H1 (cell line): Measurements from ENCODE around the gene TMEM97. TPM values are rescaled to one million over a fixed set of nuclear protein-coding genes. Genes with fewer than 3 reads are reported as not detected.

Experiments used
- CTCF ChIA-PET: fragments of 300-600 bp; sonication (Branson Sonifier 250); formaldehyde crosslinking; loops from one replicate; lab custom pipeline; 2021; ENCODE audit not compliant: partially characterized antibody; lab: Charles Lee
- POLR2A ChIA-PET: fragments of 300-600 bp; sonication (Branson Sonifier 250); formaldehyde crosslinking; loops from one replicate; lab custom pipeline; 2021; ENCODE audit warnings: inconsistent platforms; ENCODE audit not compliant: partially characterized antibody; lab: Charles Lee
- DNase-seq, 2 experiments: peaks; one replicate each; pipeline versions ENCODE4 v3.0.0 to v3.0.0-alpha.2; 2010 to 2022; ENCODE audit warnings: low spot score in 2 of 2, low read depth in 1 of 2, mixed read lengths in 1 of 2
- FAIRE-seq: peaks from 2 replicates; lab custom pipeline; 2011; peaks lifted over from hg19 to GRCh38; lab: Jason Lieb, UNC
- H2AFZ ChIP-seq: 2 replicates; pipeline ENCODE4 v1.8.1; 2012; ENCODE audit warnings: low read length, inconsistent platforms
- H2AK5ac ChIP-seq: 2 replicates; pipeline ENCODE4 v1.6.1; 2013; ENCODE audit warnings: low read depth, low read length
- H2BK120ac ChIP-seq: replicated peaks from 2 replicates; pipeline ENCODE3; 2013; ENCODE audit warnings: low read depth, low read length, inconsistent platforms
- H2BK12ac ChIP-seq: 2 replicates; pipeline ENCODE4 v1.6.1; 2013; ENCODE audit warnings: low read depth, low read length
- H2BK15ac ChIP-seq: 2 replicates; pipeline ENCODE4 v1.6.1; 2013; ENCODE audit warnings: low read length
- H2BK20ac ChIP-seq: 2 replicates; pipeline ENCODE4 v1.6.1; 2013; ENCODE audit warnings: low read length
- H2BK5ac ChIP-seq: 2 replicates; pipeline ENCODE4 v1.6.1; 2013; ENCODE audit warnings: low read depth, low read length
- H3K14ac ChIP-seq: 2 replicates; pipeline ENCODE4 v1.6.1; 2013; ENCODE audit warnings: inconsistent platforms; ENCODE audit not compliant: insufficient read length
- H3K18ac ChIP-seq: 2 replicates; pipeline ENCODE4 v1.6.1; 2013; ENCODE audit warnings: low read length; ENCODE audit errors: extremely low read depth
- H3K23ac ChIP-seq: 2 replicates; pipeline ENCODE4 v1.6.1; 2013; ENCODE audit warnings: inconsistent platforms; ENCODE audit not compliant: insufficient read length
- H3K23me2 ChIP-seq: 2 replicates; pipeline ENCODE4 v1.6.1; 2013; ENCODE audit warnings: low read depth, low read length
- H3K27ac ChIP-seq: 2 replicates; pipeline ENCODE4 v1.6.1; 2011; ENCODE audit warnings: low read depth, low read length, inconsistent platforms
- H3K27me3 ChIP-seq, 4 experiments: replicated peaks in 1 of 4; 1 replicate in 1 of 4; 2 replicates in 3 of 4; pipeline versions ENCODE4 v1.6.1 to v1.8.1; 2011 to 2013; ENCODE audit warnings: low read length in 3 of 4, mild to moderate bottlenecking in 3 of 4, inconsistent platforms in 2 of 4, mixed read lengths in 2 of 4, moderate library complexity in 1 of 4; ENCODE audit not compliant: control insufficient read depth in 3 of 4, insufficient read depth in 3 of 4; ENCODE audit errors: extremely low read depth in 1 of 4
- H3K36me3 ChIP-seq, 4 experiments: 2 replicates each; pipeline versions ENCODE4 v1.6.1 to v1.8.1; 2011 to 2013; ENCODE audit warnings: mild to moderate bottlenecking in 4 of 4, low read length in 3 of 4, moderate library complexity in 2 of 4, control low read depth in 1 of 4, inconsistent platforms in 1 of 4; ENCODE audit not compliant: insufficient read depth in 4 of 4, control insufficient read depth in 2 of 4
- H3K4ac ChIP-seq: replicated peaks from 2 replicates; pipeline ENCODE3; 2013; ENCODE audit warnings: low read length, low read depth, mixed read lengths, inconsistent platforms; ENCODE audit not compliant: insufficient read length
- H3K4me1 ChIP-seq, 4 experiments: replicated peaks in 1 of 4; 1 replicate in 1 of 4; 2 replicates in 3 of 4; pipeline versions ENCODE4 v1.6.1 to v1.8.1; 2011 to 2013; ENCODE audit warnings: low read length in 3 of 4, inconsistent platforms in 2 of 4, mixed read lengths in 1 of 4; ENCODE audit not compliant: insufficient read depth in 4 of 4, control insufficient read depth in 3 of 4
- H3K4me2 ChIP-seq, 2 experiments: 2 replicates each; pipeline versions ENCODE4 v1.6.1 to v1.8.1; 2011 to 2013; ENCODE audit warnings: low read depth in 2 of 2, low read length in 2 of 2, control low read depth in 1 of 2, inconsistent platforms in 1 of 2, mild to moderate bottlenecking in 1 of 2; ENCODE audit not compliant: insufficient read depth in 1 of 2
- H3K4me3 ChIP-seq, 4 experiments: fragments of 200-600, 300-600 bp in 1 of 4; sonication (generic), shearing (Covaris generic), sonication (Bioruptor Twin) in 1 of 4; 2 replicates each; pipeline versions ENCODE4 v1.5.1 to v1.8.1; 2011 to 2016; ENCODE audit warnings: low read length in 4 of 4, low read depth in 3 of 4, control low read depth in 2 of 4, inconsistent platforms in 2 of 4, mild to moderate bottlenecking in 2 of 4, mixed read lengths in 1 of 4, moderate library complexity in 1 of 4; ENCODE audit not compliant: insufficient read depth in 2 of 4; ENCODE audit errors: extremely low read depth in 1 of 4
- H3K56ac ChIP-seq: replicated peaks from 2 replicates; pipeline ENCODE3; 2013; ENCODE audit warnings: low read depth, mild to moderate bottlenecking, mixed read lengths, low read length, inconsistent platforms; ENCODE audit not compliant: insufficient read length
- H3K79me1 ChIP-seq: 2 replicates; pipeline ENCODE4 v1.6.1; 2013; ENCODE audit warnings: low read depth, low read length, control low read depth
- H3K79me2 ChIP-seq, 2 experiments: 2 replicates each; pipeline versions ENCODE4 v1.6.1 to v1.8.1; 2012 to 2013; ENCODE audit warnings: low read length in 2 of 2, mild to moderate bottlenecking in 2 of 2, inconsistent platforms in 1 of 2; ENCODE audit not compliant: insufficient read depth in 2 of 2, control insufficient read depth in 1 of 2
- H3K9ac ChIP-seq, 4 experiments: replicated peaks in 1 of 4; 1 replicate in 1 of 4; 2 replicates in 3 of 4; pipeline versions ENCODE4 v1.6.1 to v1.8.1; 2011 to 2013; ENCODE audit warnings: low read depth in 3 of 4, low read length in 3 of 4, control low read depth in 2 of 4, mild to moderate bottlenecking in 2 of 4, moderate library complexity in 2 of 4, inconsistent platforms in 1 of 4; ENCODE audit errors: extremely low read depth in 1 of 4
- H3K9me3 ChIP-seq, 2 experiments: 2 replicates each; pipeline versions ENCODE4 v1.6.1 to v1.8.1; 2012 to 2013; ENCODE audit warnings: mild to moderate bottlenecking in 2 of 2, moderate library complexity in 2 of 2, control low read depth in 1 of 2, inconsistent platforms in 1 of 2, low read depth in 1 of 2, low read length in 1 of 2, mixed read lengths in 1 of 2; ENCODE audit not compliant: insufficient read depth in 2 of 2
- H4K20me1 ChIP-seq, 2 experiments: replicated peaks in 1 of 2; 2 replicates each; pipeline versions ENCODE3 to v1.8.1; 2011 to 2013; ENCODE audit warnings: inconsistent platforms in 2 of 2, low read length in 2 of 2, mild to moderate bottlenecking in 1 of 2; ENCODE audit not compliant: insufficient read depth in 2 of 2, control insufficient read depth in 1 of 2
- H4K5ac ChIP-seq: 2 replicates; pipeline ENCODE4 v1.6.1; 2013; ENCODE audit warnings: low read length, low read depth, mixed read lengths, inconsistent platforms; ENCODE audit not compliant: insufficient read length
- H4K8ac ChIP-seq: 2 replicates; pipeline ENCODE4 v1.8.0; 2013; ENCODE audit warnings: mild to moderate bottlenecking, moderate library complexity, low read length, inconsistent platforms; ENCODE audit not compliant: insufficient read depth; ENCODE audit errors: extremely low read depth
- H4K91ac ChIP-seq: replicated peaks from 2 replicates; pipeline ENCODE3; 2013; ENCODE audit warnings: low read length, mixed read lengths, inconsistent platforms; ENCODE audit not compliant: insufficient read length
- ATF3 ChIP-seq: IDR thresholded peaks from 2 replicates; pipeline ENCODE4 v1.6.1; 2011; ENCODE audit warnings: low read depth, mild to moderate bottlenecking, low read length; ENCODE audit not compliant: insufficient read depth
- CBX8 ChIP-seq: fragments of 300-800, 300-1000 bp; sonication (generic); IDR thresholded peaks from 2 replicates; pipeline ENCODE4 v1.7.1; 2016; ENCODE audit warnings: low read depth, low read length, borderline replicate concordance
- CEBPB ChIP-seq: IDR thresholded peaks from 2 replicates; pipeline ENCODE4 v1.6.1; 2012; ENCODE audit warnings: low read depth, low read length
- EZH2 ChIP-seq: fragments of 200-600 bp; sonication (generic); IDR thresholded peaks from 2 replicates; pipeline ENCODE4 v1.7.1; 2012; ENCODE audit warnings: low read depth, mild to moderate bottlenecking, moderate library complexity, low read length, inconsistent platforms; ENCODE audit not compliant: severe bottlenecking
- GABPA ChIP-seq: IDR thresholded peaks from 2 replicates; pipeline ENCODE4 v1.6.1; 2011; ENCODE audit warnings: mild to moderate bottlenecking, low read length, moderate library complexity, borderline replicate concordance; ENCODE audit not compliant: insufficient read depth
- MAFK ChIP-seq: IDR thresholded peaks from 2 replicates; pipeline ENCODE4 v1.6.1; 2012; ENCODE audit warnings: low read depth, mild to moderate bottlenecking, improper control_type of control experiment, low read length
- MAX ChIP-seq: IDR thresholded peaks from 2 replicates; pipeline ENCODE4 v1.6.1; 2012; ENCODE audit warnings: inconsistent platforms
- POLR2AphosphoS5 ChIP-seq: IDR thresholded peaks from 2 replicates; pipeline ENCODE4 v1.6.1; 2011; ENCODE audit warnings: low read depth, low read length
- RAD21 ChIP-seq, 2 experiments: IDR thresholded peaks in 1 of 2; conservative IDR thresholded peaks in 1 of 2; 2 replicates each; pipeline ENCODE4 v1.6.1; 2011; ENCODE audit warnings: low read depth in 2 of 2, low read length in 2 of 2, improper control_type of control experiment in 1 of 2, inconsistent platforms in 1 of 2, mild to moderate bottlenecking in 1 of 2, moderate library complexity in 1 of 2
- TBP ChIP-seq: IDR thresholded peaks from 2 replicates; pipeline ENCODE4 v1.6.1; 2011; ENCODE audit warnings: low read depth, low read length, improper control_type of control experiment
- WGBS, 2 experiments: shearing (Covaris generic) in 1 of 2; methylation state at CpG; one replicate each; pipeline versions ENCODE4 v1.1.6 to v1.1.7; 2013 to 2015; ENCODE audit warnings: low lambda C conversion rate in 2 of 2, mixed read lengths in 2 of 2, inconsistent platforms in 1 of 2, low coverage in 1 of 2, missing lambda C conversion rate in 1 of 2; ENCODE audit not compliant: insufficient replicate concordance in 2 of 2, insufficient coverage in 1 of 2, insufficient read length in 1 of 2; ENCODE audit errors: extremely low coverage in 1 of 2, missing lambda C conversion rate in 1 of 2; 5-methylcytosine and 5-hydroxymethylcytosine counted together
- polyA plus RNA-seq, 7 experiments: library from polyadenylated mRNA; depleted of rRNA in 3 of 7; stranded (reverse) in 5 of 7; unstranded in 2 of 7; fragments of >200 nt in 5 of 7; fragments of 200-250 nt in 2 of 7; gene quantifications; 1 replicate in 5 of 7; 2 replicates in 1 of 7; 4 replicates in 1 of 7; pipeline versions ENCODE4 v1.2.1 to v1.2.3, GENCODE V29; 2011 to 2013; ENCODE audit warnings: missing spikeins in 2 of 7, mixed read lengths in 2 of 7
- total RNA-seq: library from RNA; stranded (reverse); fragmentation: NEBNext Ultra II Directional; extraction: Animal tissue kit (Norgen Biotek cat#: 25700); gene quantifications from 2 replicates; pipeline ENCODE4 v1.2.1, GENCODE V29; 2021

The TMEM97 gene
- total and polyA plus RNA-seq, 2 of the 8 experiments (the other 6 are each of a cell fraction or from before 2014, with no cell fraction given) = 126 to 130 TPM

- no peak overlapping the region for H2BK120ac ChIP-seq
- H2BK20ac ChIP-seq = no peak overlapping the region
- H4K5ac ChIP-seq = no peak overlapping the region
- FAIRE-seq = no peak
- TF ChIP-seq MAX = no peak
- TF ChIP-seq ATF3 = no peak
- TF ChIP-seq TBP = no peak
- no peak for TF ChIP-seq EZH2
- no peak for TF ChIP-seq CEBPB
- TF ChIP-seq GABPA = no peak
- no peak for TF ChIP-seq MAFK
- TF ChIP-seq POLR2AphosphoS5 = no peak
- TF ChIP-seq RAD21 (IDR thresholded peaks at IDR 0.05 in 1 of 2, conservative IDR thresholded peaks at IDR 0.05 in 1 of 2; ENCODE audit: low read depth in 2 of 2, low read length in 2 of 2) = no peak
- no peak for TF ChIP-seq CBX8
- H4K20me1 ChIP-seq = peaks cover 11 to 17% of the 10 kb centered on the region in 2 experiments
- H2AFZ ChIP-seq = no peak overlapping the region
- no peak overlapping the region for H3K18ac ChIP-seq
- H2BK5ac ChIP-seq = no peak overlapping the region; the same call in 1 of the 2 replicates
- no peak overlapping the region for H3K56ac ChIP-seq
- no peaks in the 10 kb centered on the region for H3K23me2 ChIP-seq
- peaks cover 3% of the 10 kb centered on the region; the same call in 1 of the 2 replicates for H3K79me1 ChIP-seq
- H3K4me3 ChIP-seq = no peak overlapping the region
- H3K79me2 ChIP-seq = no peaks in the 10 kb centered on the region
- no peak overlapping the region for H2BK15ac ChIP-seq
- H3K4ac ChIP-seq = no peak overlapping the region
- no peak overlapping the region for H2AK5ac ChIP-seq
- peaks cover 13 to 44% (median 35%) of the 10 kb centered on the region in 4 experiments for H3K36me3 ChIP-seq
- H4K91ac ChIP-seq = no peak overlapping the region
- H3K4me1 ChIP-seq = peaks cover 0 to 4% (median 0%) of the 10 kb centered on the region in 4 experiments; a peak in 3 of 7 replicates
- H3K14ac ChIP-seq = no peak overlapping the region
- no peak for DNase-seq
- ChIA-PET POLR2A (interaction anchor here (1.0 to 9.7 kb wide), 5 partner anchors 8 to 41 kb away, joined by 3 to 92 read pairs (median 5); partner anchors contain the start of genes IFT20, POLDIP2 and TNFAIP1), CTCF (interaction anchor here (0.7 kb wide), 1 partner anchor 82 kb away, joined by 3 read pairs; no protein-coding TSS in a partner anchor)
- WGBS, 2 experiments = 86% methylated on average over 9 of the region's 9 CpGs; no CpG with 5 or more reads in 1 of the 2 experiments
- H3K9me3 ChIP-seq = no peaks in the 10 kb centered on the region
- no peak overlapping the region for H3K23ac ChIP-seq
- H3K27me3 ChIP-seq = no peaks in the 10 kb centered on the region
- H4K8ac ChIP-seq = no peak overlapping the region
- no peak overlapping the region for H3K4me2 ChIP-seq
- H2BK12ac ChIP-seq = no peak overlapping the region
- no peak overlapping the region for H3K27ac ChIP-seq
- no peak overlapping the region for H3K9ac ChIP-seq
Measured at GRCh38 chr17:28344011-28344410, 25.0 kb downstream of the TMEM97 start.
